Tibial nerve (tissue), 4 donors: ENCODE data around the gene TEKT5. TPM values are rescaled to one million over a fixed set of nuclear protein-coding genes. Genes with fewer than 3 reads are reported as not detected.

Source experiments
- DNase-seq, 2 donors: peaks; one replicate each; pipeline ENCODE4 v3.0.0-alpha.2; 2019; ENCODE audit warnings: low spot score in 2 of 2
- H3K27ac ChIP-seq, 4 donors: fragments of 200-600 bp; sonication (generic) in 3 of 4; one replicate each; pipeline ENCODE4 v1.5.1; 2017 to 2019; ENCODE audit warnings: mild to moderate bottlenecking in 1 of 4
- H3K27me3 ChIP-seq, 2 donors: fragments of 200-600 bp; sonication (generic) in 1 of 2; one replicate each; pipeline versions ENCODE4 v1.5.1 to v1.6.0; 2017 to 2019
- H3K36me3 ChIP-seq, 3 donors: fragments of 200-600 bp; sonication (generic); one replicate each; pipeline ENCODE4 v1.5.1; 2018 to 2019
- H3K4me1 ChIP-seq, 4 donors: fragments of 200-600 bp; sonication (generic) in 3 of 4; one replicate each; pipeline ENCODE4 v1.5.1; 2017 to 2019
- H3K4me3 ChIP-seq, 4 donors: fragments of 200-600 bp; sonication (generic) in 3 of 4; one replicate each; pipeline ENCODE4 v1.5.1; 2017 to 2019; ENCODE audit warnings: mild to moderate bottlenecking in 1 of 4, moderate library complexity in 1 of 4
- H3K9me3 ChIP-seq, 4 donors: fragments of 200-600 bp; sonication (generic) in 3 of 4; one replicate each; pipeline ENCODE4 v1.5.1; 2017 to 2019
- EP300 ChIP-seq, 2 donors: sonication (generic); formaldehyde crosslinking; IDR thresholded peaks; one replicate each; pipeline ENCODE4 v1.6.1; 2017; ENCODE audit warnings: antibody characterized with exemption in 2 of 2, mild to moderate bottlenecking in 1 of 2
- POLR2A ChIP-seq, 2 donors: fragments of 450-650 bp; IDR thresholded peaks; one replicate each; pipeline ENCODE4 v1.6.1; 2017; ENCODE audit warnings: antibody characterized with exemption in 2 of 2, mild to moderate bottlenecking in 2 of 2, moderate library complexity in 2 of 2
- WGBS, 2 donors: methylation state at CpG; one replicate each; pipeline ENCODE4 v1.1.5; 2018; 5-methylcytosine and 5-hydroxymethylcytosine counted together
- small RNA-seq: library from RNA; depleted of rRNA; stranded (forward); fragments of <200 nt; gene quantifications from one replicate; pipeline ENCODE3, GENCODE V24; 2016
- total RNA-seq, 4 donors: library from RNA; depleted of rRNA; stranded (reverse); fragments of >200 nt; gene quantifications; one replicate each; pipeline ENCODE4 v1.1.0, GENCODE V29; 2016
- TF ChIP-seq, protein P1 (sequence below), 5 experiments: fragments of 200-600 bp in 3 of 5; fragments of 450-650 bp in 2 of 5; sonication (generic) in 3 of 5; IDR thresholded peaks; one replicate each; pipeline ENCODE4 v1.5.1; 2016 to 2019; ENCODE audit warnings: antibody characterized with exemption in 5 of 5, mild to moderate bottlenecking in 3 of 5, moderate library complexity in 2 of 5

The TEKT5 gene
- total RNA-seq, 4 donors from 2014 or later, result not detected

DNA sequence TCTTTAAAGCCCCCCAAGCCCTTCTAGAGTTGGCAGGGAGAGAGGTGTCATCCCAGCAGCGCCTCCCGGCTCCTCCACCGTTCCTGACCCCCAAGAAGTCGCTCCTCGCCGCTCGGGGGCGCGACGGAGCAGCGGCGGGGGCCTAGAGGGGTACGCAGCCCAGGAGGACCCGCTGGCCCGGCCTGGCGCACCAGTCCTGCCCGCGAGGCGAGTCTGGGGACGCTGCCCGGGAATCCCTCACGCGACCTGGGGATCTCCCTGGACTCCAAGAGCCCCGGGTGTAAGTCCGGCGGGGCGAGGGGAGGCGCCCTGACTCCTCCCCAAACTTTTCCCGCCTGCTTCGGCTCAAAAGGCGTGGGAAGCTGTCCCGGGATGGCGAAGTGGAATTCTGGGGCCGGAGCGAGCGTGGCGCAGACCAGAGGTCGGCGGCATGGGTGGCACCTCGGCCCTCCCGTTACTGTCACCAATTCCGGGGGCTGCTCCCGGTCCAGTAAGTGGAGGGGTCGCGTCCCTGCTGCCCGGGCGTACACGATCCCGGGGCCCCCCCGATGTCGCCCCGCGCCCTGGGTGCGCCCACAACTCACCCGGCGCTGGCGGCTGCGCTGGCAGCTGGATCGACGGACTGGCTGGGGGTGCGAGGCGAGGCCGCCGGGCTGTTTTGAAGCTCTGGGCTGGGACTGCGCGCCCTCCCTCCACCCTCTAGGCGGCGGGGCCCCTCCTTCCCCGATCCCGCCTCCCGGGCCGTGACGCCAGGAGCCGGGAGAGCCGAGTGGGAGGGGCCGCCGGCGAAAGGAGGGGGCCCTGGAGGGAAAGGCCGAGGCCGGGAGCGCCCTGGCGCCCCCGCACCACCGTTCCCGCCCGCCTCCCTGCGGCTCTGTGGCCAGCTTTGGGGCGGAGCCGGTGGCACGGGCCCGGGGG is 114.5 kb downstream of the TEKT5 start, which contains the start of gene EMP2:
Gene EMP2 (minus strand): TSS at position 634 of the 918 bp plus-strand sequence. CDS start 32,981 bp downstream, outside the sequence.
- no peaks in the 10 kb centered on the region for H3K36me3 ChIP-seq
- peak; percentile 67 to 69 for DNase-seq
- TF ChIP-seq, protein P1, sequence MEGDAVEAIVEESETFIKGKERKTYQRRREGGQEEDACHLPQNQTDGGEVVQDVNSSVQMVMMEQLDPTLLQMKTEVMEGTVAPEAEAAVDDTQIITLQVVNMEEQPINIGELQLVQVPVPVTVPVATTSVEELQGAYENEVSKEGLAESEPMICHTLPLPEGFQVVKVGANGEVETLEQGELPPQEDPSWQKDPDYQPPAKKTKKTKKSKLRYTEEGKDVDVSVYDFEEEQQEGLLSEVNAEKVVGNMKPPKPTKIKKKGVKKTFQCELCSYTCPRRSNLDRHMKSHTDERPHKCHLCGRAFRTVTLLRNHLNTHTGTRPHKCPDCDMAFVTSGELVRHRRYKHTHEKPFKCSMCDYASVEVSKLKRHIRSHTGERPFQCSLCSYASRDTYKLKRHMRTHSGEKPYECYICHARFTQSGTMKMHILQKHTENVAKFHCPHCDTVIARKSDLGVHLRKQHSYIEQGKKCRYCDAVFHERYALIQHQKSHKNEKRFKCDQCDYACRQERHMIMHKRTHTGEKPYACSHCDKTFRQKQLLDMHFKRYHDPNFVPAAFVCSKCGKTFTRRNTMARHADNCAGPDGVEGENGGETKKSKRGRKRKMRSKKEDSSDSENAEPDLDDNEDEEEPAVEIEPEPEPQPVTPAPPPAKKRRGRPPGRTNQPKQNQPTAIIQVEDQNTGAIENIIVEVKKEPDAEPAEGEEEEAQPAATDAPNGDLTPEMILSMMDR (IDR thresholded peaks at IDR 0.05), result peak; percentile 39 to 89 (median 84)
- TF ChIP-seq EP300 (IDR thresholded peaks at IDR 0.05) (peak in 1 of 2 donors; percentile 91), POLR2A (IDR thresholded peaks at IDR 0.05) (peak; percentile 84 to 94)
- no peaks in the 10 kb centered on the region for H3K9me3 ChIP-seq
- 0% methylated on average over 18 to 44 of the region's 91 CpGs for WGBS, 2 donors
- peak within 1 kb of the TSS; percentile 48 to 77 (median 72) for H3K4me3 ChIP-seq
- H3K4me1 ChIP-seq, result peaks cover 0 to 55% (median 34%) of the 10 kb centered on the region in 4 donors
- H3K27ac ChIP-seq, result peak within 1 kb of the TSS; percentile 84 to 95 (median 94)
- no peaks in the 10 kb centered on the region for H3K27me3 ChIP-seq

DNA sequence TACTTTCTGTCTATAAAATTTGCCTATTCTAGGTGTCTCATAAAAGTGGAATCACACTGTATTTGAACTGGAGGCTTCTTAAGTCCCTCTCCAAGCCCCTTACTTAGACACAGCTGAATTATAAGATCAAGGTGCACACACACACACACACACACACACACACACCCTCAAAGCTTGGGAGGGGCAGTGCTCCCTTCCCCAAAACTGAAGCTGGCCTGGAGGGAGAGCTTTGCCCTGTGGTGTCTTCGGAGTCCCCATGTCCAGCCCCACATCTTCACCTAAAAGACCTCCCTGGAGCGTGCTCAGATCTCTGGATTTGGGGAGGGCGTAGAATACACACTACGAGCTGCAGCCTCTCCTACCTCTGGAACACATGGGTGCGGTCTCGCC is 115.2 kb downstream of the TEKT5 start:
- peak overlapping the region; percentile 84 to 95 (median 94) for H3K27ac ChIP-seq
- TF ChIP-seq, protein P1 (IDR thresholded peaks at IDR 0.05), result no peak
- TF ChIP-seq EP300 (IDR thresholded peaks at IDR 0.05), result no peak
- TF ChIP-seq POLR2A (IDR thresholded peaks at IDR 0.05), result no peak
- no peaks in the 10 kb centered on the region for H3K36me3 ChIP-seq
- WGBS, 2 donors, result 4 to 6% methylated on average over 6 of the region's 6 CpGs
- H3K4me1 ChIP-seq, result peaks cover 0 to 55% (median 34%) of the 10 kb centered on the region in 4 donors
- no peak for DNase-seq
- H3K4me3 ChIP-seq, result peak overlapping the region; percentile 48 to 77 (median 72)
- no peaks in the 10 kb centered on the region for H3K27me3 ChIP-seq
- no peaks in the 10 kb centered on the region for H3K9me3 ChIP-seq

DNA sequence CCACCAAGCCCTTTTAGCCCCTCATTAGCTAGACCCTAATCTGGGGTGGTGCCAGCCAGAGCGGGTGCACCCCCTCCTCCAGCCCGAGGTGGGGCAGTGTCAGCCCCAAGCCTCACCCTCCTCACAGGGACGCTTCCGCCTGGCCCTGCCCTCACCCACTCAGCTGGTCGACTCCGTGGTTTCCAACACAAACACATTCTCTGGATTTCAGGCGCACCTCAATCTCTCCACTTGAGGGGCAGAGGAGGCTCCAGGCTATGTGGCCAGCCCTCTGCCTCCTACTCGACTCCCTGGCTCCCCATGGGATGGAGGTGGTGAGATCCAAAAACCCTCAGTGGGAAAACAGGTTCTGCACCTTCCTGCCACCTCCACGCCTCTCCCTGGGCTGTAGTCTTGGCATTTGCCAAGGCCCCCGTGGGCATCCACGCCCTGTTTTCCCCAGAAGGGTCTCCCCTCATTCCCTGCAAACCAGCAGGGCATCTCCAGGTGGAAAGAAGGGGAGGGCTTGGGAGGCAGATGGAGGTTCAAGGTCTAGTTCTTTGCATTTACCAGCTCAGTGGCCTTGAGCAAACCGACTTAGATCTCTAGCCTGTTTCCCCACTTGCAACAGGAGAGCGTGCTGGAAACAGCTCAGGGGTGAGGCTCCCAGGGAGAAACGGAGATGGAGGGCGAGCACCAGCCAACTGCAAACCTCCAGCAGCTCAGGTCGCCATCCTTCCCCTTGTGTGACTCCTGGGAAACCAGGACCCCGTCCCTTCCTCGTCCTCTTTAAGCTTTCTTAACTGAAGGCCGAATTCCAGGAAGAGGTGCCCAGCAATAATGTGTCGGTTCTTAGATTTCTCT is 116.0 kb downstream of the TEKT5 start:
- Histone ChIP-seq H3K4me1 (peaks cover 0 to 55% (median 34%) of the 10 kb centered on the region in 4 donors), H3K36me3 (no peaks in the 10 kb centered on the region), H3K4me3 (peak overlapping the region; percentile 48 to 77 (median 72)), H3K9me3 (no peaks in the 10 kb centered on the region), H3K27ac (peak overlapping the region; percentile 84 to 95 (median 94)), H3K27me3 (no peaks in the 10 kb centered on the region)
- DNase-seq, result no peak
- TF ChIP-seq EP300 (IDR thresholded peaks at IDR 0.05), result no peak
- WGBS, 2 donors, result 25% methylated on average over 19 to 20 of the region's 20 CpGs

Small RNA genes within 50 kb of the gene (small RNA-seq; reads per million reads assigned to genes)
- gene MTND4LP24 (not detected), gene MTND6P33 (not detected)

Other genes starting within 250 kb of the TEKT5 start
- 10 to 100 TPM; 60.5 to 72.1 (median 65.5) TPM for gene EMP2, start 114.3 kb downstream of the TEKT5 start, total RNA-seq
- gene NUBP1, start 48.9 kb upstream of the TEKT5 start, total RNA-seq, result 10 to 100 TPM; 13.6 to 20.5 (median 17.2) TPM
- 1 to 10 TPM in 1 of 4 donors, under 1 TPM in 2, not detected in 1; 0.20 to 3.1 (median 0.60) TPM for gene TVP23A, start 123.9 kb upstream of the TEKT5 start, total RNA-seq
- 10 to 100 TPM in 3 of 4 donors, 1 to 10 TPM in 1; 7.5 to 38.7 (median 17.8) TPM for gene CIITA, start 182.3 kb upstream of the TEKT5 start, total RNA-seq
- gene DEXI, start 247.5 kb upstream of the TEKT5 start, total RNA-seq, result 10 to 100 TPM; 74.4 to 96.3 (median 85.5) TPM
- gene CLEC16A, start 249.6 kb upstream of the TEKT5 start, total RNA-seq, result 10 to 100 TPM; 37.4 to 70.2 (median 55.2) TPM